Hepatocyte (in vitro differentiated cells): ENCODE data around the gene IL31.
A peak's percentile ranks its signal among the peaks of the same experiment; 100 is the strongest.

Experiments
- CTCF ChIP-seq: fragments of 200-600 bp; sonication (generic); IDR thresholded peaks from 2 replicates; pipeline ENCODE4 v1.5.1; 2016; ENCODE audit warnings: antibody characterized with exemption, mild to moderate bottlenecking; ENCODE audit not compliant: poor library complexity
- EZH2phosphoT487 ChIP-seq: fragments of 200-600 bp; sonication (generic); IDR thresholded peaks from one replicate; pipeline ENCODE4 v1.6.1; 2018; ENCODE audit warnings: antibody characterized with exemption, mild to moderate bottlenecking, low read depth, moderate library complexity; ENCODE audit not compliant: unreplicated experiment, severe bottlenecking

GRCh38 chr12:122190842-122191668, 17.0 kb upstream of the IL31 start:
- TF ChIP-seq CTCF (peak; percentile 69), EZH2phosphoT487 (no peak)
